Caco-2 (cell line): Measurements from ENCODE around the gene FBN2. TPM values are rescaled to one million over a fixed set of nuclear protein-coding genes. Genes with fewer than 3 reads are reported as not detected.

Experiments used
- BruUV-seq: library from RNA; stranded (reverse); fragments of 400-500 nt; replicated peaks from 2 replicates; lab custom pipeline; 2021; lab: Mats Ljungman, UMichigan
- CTCF ChIA-PET: fragments of 300-600 bp; sonication (Branson Sonifier 250); formaldehyde crosslinking; loops from one replicate; lab custom pipeline; 2022; ENCODE audit warnings: antibody characterized with exemption; lab: Charles Lee
- POLR2A ChIA-PET: fragments of 300-600 bp; sonication (Branson Sonifier 250); formaldehyde crosslinking; loops from one replicate; lab custom pipeline; 2022; ENCODE audit warnings: antibody characterized with exemption; lab: Charles Lee
- DNase-seq, 2 experiments: peaks; one replicate each; pipeline versions ENCODE4 v3.0.0 to v3.0.0-alpha.2; 2020 to 2022
- H3K27me3 ChIP-seq: replicated peaks from 2 replicates; pipeline ENCODE4 v1.6.0; 2011; ENCODE audit warnings: low read length; ENCODE audit not compliant: control insufficient read depth, insufficient read depth
- H3K36me3 ChIP-seq: 2 replicates; pipeline ENCODE4 v1.5.1; 2011; ENCODE audit warnings: low read length; ENCODE audit not compliant: control insufficient read depth, insufficient read depth
- H3K4me1 ChIP-seq: fragments of 250-450 bp; sonication (Bioruptor Pico); 2 replicates; pipeline ENCODE4 v1.5.1; 2020; ENCODE audit warnings: mild to moderate bottlenecking
- H3K4me3 ChIP-seq: 2 replicates; pipeline ENCODE4 v1.5.1; 2011; ENCODE audit warnings: low read depth, mild to moderate bottlenecking, control low read depth, low read length
- H3K9me3 ChIP-seq: fragments of 250-450 bp; sonication (Bioruptor Pico); 2 replicates; pipeline ENCODE4 v1.5.1; 2020; ENCODE audit warnings: mild to moderate bottlenecking, moderate library complexity
- H3K27ac Mint-ChIP-seq: one replicate; pipeline ENCODE4 v1.8.0; 2022; ENCODE audit warnings: mixed read lengths; ENCODE audit not compliant: unreplicated experiment
- H3K27me3 Mint-ChIP-seq: one replicate; pipeline ENCODE4 v1.8.0; 2022; ENCODE audit warnings: mixed read lengths; ENCODE audit not compliant: insufficient read depth, unreplicated experiment
- H3K36me3 Mint-ChIP-seq: one replicate; pipeline ENCODE4 v1.8.0; 2022; ENCODE audit warnings: mild to moderate bottlenecking, mixed read lengths; ENCODE audit not compliant: insufficient read depth, unreplicated experiment
- H3K4me1 Mint-ChIP-seq: one replicate; pipeline ENCODE4 v1.8.0; 2022; ENCODE audit warnings: low read depth, mixed read lengths; ENCODE audit not compliant: unreplicated experiment
- H3K4me3 Mint-ChIP-seq: one replicate; pipeline ENCODE4 v1.8.0; 2022; ENCODE audit warnings: mild to moderate bottlenecking, moderate library complexity, mixed read lengths; ENCODE audit not compliant: unreplicated experiment
- H3K9me3 Mint-ChIP-seq: one replicate; pipeline ENCODE4 v1.8.0; 2022; ENCODE audit warnings: mixed read lengths; ENCODE audit not compliant: unreplicated experiment
- intact Hi-C: fragments of 100-400 bp; cut with micrococcal nuclease; formaldehyde crosslinking; loops from one replicate; pipeline ENCODE4 v1.10.0; 2022; ENCODE audit not compliant: unreplicated experiment
- total RNA-seq: library from RNA; stranded (reverse); gene quantifications from 2 replicates; pipeline ENCODE4 v1.2.3, GENCODE V29; 2022
- TF ChIP-seq, protein P1 (sequence below), 2 experiments: fragments of 200-600 bp in 1 of 2; IDR thresholded peaks; 1 replicate in 1 of 2; 2 replicates in 1 of 2; pipeline versions ENCODE4 v1.5.1 to v1.8.0; 2011 to 2022; ENCODE audit warnings: antibody characterized with exemption in 1 of 2, control low read depth in 1 of 2, inconsistent platforms in 1 of 2, low read depth in 1 of 2, low read length in 1 of 2, mild to moderate bottlenecking in 1 of 2, moderate library complexity in 1 of 2; ENCODE audit not compliant: insufficient read depth in 1 of 2, severe bottlenecking in 1 of 2, unreplicated experiment in 1 of 2

Gene FBN2
- total RNA-seq, 1 experiment from 2014 or later = 0.09 TPM

DNA sequence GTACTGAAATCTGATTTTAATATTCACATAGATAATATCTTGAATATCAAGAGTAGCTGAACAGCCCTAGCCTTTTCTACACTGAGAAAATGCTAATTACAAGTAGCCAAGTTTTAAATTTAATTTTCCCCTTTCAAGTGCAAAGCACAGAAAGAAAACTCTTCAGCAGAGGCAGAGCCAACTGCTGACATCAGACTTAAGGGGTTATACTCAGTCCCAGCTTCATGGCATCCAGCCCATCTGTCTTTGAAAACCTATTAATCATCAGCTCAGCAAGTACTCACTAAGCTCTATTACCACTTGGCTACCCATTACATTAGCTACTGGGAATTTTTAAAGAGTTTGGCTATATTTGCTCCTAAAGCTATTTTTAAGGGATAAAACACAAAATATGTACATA is 234.0 kb downstream of the FBN2 start:
- DNase-seq = no peak
- H3K9me3 ChIP-seq = no peaks in the 10 kb centered on the region
- H3K36me3 ChIP-seq = no peaks in the 10 kb centered on the region
- no peaks in the 10 kb centered on the region for H3K4me1 Mint-ChIP-seq
- H3K4me1 ChIP-seq = no peaks in the 10 kb centered on the region
- H3K4me3 Mint-ChIP-seq = no peak overlapping the region
- no peaks in the 10 kb centered on the region for H3K9me3 Mint-ChIP-seq
- TF ChIP-seq, protein P1, sequence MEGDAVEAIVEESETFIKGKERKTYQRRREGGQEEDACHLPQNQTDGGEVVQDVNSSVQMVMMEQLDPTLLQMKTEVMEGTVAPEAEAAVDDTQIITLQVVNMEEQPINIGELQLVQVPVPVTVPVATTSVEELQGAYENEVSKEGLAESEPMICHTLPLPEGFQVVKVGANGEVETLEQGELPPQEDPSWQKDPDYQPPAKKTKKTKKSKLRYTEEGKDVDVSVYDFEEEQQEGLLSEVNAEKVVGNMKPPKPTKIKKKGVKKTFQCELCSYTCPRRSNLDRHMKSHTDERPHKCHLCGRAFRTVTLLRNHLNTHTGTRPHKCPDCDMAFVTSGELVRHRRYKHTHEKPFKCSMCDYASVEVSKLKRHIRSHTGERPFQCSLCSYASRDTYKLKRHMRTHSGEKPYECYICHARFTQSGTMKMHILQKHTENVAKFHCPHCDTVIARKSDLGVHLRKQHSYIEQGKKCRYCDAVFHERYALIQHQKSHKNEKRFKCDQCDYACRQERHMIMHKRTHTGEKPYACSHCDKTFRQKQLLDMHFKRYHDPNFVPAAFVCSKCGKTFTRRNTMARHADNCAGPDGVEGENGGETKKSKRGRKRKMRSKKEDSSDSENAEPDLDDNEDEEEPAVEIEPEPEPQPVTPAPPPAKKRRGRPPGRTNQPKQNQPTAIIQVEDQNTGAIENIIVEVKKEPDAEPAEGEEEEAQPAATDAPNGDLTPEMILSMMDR (IDR thresholded peaks at IDR 0.05; ENCODE audit: insufficient read depth in 1 of 2, low read depth in 1 of 2, low read length in 1 of 2, severe bottlenecking in 1 of 2, unreplicated experiment in 1 of 2) = no peak
- CTCF ChIA-PET = no interaction called here
- BruUV-seq = no TSS peak
- H3K36me3 Mint-ChIP-seq = no peaks in the 10 kb centered on the region
- intact Hi-C loops = no loop called here
- H3K4me3 ChIP-seq = no peak overlapping the region
- no peak overlapping the region for H3K27ac Mint-ChIP-seq
- POLR2A ChIA-PET = no interaction called here
- no peaks in the 10 kb centered on the region for H3K27me3 ChIP-seq
- no peaks in the 10 kb centered on the region for H3K27me3 Mint-ChIP-seq

DNA sequence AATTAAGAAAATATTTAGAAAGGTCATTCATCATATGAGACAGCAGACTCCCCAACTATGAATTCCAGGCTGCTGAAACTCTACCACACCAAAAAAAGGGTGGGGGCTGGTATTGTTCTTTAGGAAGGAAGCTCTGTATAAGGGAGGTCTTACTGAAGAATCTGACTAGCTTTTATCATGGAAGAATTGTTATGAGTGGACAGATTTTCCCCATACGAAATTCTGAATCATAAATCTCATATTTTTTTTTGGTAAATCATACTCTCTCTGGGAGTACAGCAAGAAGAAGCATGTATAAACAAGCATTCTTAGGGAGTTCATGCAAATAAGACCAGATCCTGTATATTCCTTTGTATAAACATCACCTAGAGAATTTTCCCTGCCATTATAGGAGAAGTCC is 234.5 kb downstream of the FBN2 start:
- Histone ChIP-seq H3K4me1 (no peaks in the 10 kb centered on the region), H3K27me3 (no peaks in the 10 kb centered on the region), H3K36me3 (no peaks in the 10 kb centered on the region), H3K9me3 (no peaks in the 10 kb centered on the region), H3K4me3 (no peak overlapping the region)
- CTCF ChIA-PET = no interaction called here
- intact Hi-C loops = no loop called here
- no peak for DNase-seq
- no peaks in the 10 kb centered on the region for H3K27me3 Mint-ChIP-seq
- POLR2A ChIA-PET = no interaction called here
- BruUV-seq = no TSS peak
- no peaks in the 10 kb centered on the region for H3K4me1 Mint-ChIP-seq
- H3K9me3 Mint-ChIP-seq = no peaks in the 10 kb centered on the region
- no peak overlapping the region for H3K27ac Mint-ChIP-seq
- H3K4me3 Mint-ChIP-seq = no peak overlapping the region
- H3K36me3 Mint-ChIP-seq = no peaks in the 10 kb centered on the region
- TF ChIP-seq, protein P1 (IDR thresholded peaks at IDR 0.05; ENCODE audit: insufficient read depth in 1 of 2, low read depth in 1 of 2, low read length in 1 of 2, severe bottlenecking in 1 of 2, unreplicated experiment in 1 of 2) = no peak

DNA sequence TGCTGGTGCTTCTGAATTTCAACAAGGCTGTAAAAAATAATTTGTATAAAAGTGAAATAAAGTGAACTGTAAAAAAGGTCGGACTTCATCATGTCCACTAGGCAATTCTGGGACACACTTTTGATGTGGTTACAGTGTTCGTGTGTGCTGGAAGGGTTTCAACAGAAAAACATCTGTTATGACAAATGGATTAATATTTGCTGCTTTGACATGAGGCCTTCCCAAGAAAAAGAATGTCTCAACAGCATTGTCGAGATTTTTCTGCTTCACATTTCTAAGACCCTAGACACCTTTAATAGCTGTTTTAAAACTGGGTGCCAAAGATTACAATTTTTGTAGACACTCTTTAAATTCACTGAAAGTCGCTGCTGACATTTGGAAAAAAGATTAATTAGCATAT is 237.9 kb downstream of the FBN2 start:
- no peak for DNase-seq
- Histone ChIP-seq H3K4me3 (no peak overlapping the region), H3K36me3 (no peaks in the 10 kb centered on the region), H3K27me3 (no peaks in the 10 kb centered on the region), H3K9me3 (no peaks in the 10 kb centered on the region), H3K4me1 (no peaks in the 10 kb centered on the region)
- intact Hi-C loops = no loop called here
- no peak overlapping the region for H3K27ac Mint-ChIP-seq
- CTCF ChIA-PET = no interaction called here
- H3K36me3 Mint-ChIP-seq = no peaks in the 10 kb centered on the region
- no peaks in the 10 kb centered on the region for H3K4me1 Mint-ChIP-seq
- no peak overlapping the region for H3K4me3 Mint-ChIP-seq
- H3K27me3 Mint-ChIP-seq = no peaks in the 10 kb centered on the region
- no peaks in the 10 kb centered on the region for H3K9me3 Mint-ChIP-seq
- BruUV-seq = no TSS peak
- POLR2A ChIA-PET = no interaction called here
- TF ChIP-seq, protein P1 (IDR thresholded peaks at IDR 0.05; ENCODE audit: insufficient read depth in 1 of 2, low read depth in 1 of 2, low read length in 1 of 2, severe bottlenecking in 1 of 2, unreplicated experiment in 1 of 2) = no peak
